Activated B cell treated with CpG ODN at 0.5 μM for 24 hours (primary cell): Measurements from ENCODE around the gene PRR15L. TPM values are rescaled to one million over a fixed set of nuclear protein-coding genes. Genes with fewer than 3 reads are reported as not detected.

Experiments
- ATAC-seq: fragments of 200-7000 bp; cut with Tn5 transposase; one replicate; pipeline ENCODE4 v1.10.0; 2021; ENCODE audit warnings: low read depth, mild to moderate bottlenecking, moderate library complexity
- CTCF ChIA-PET: fragments of 350-600 bp; sonication (Branson Sonifier 250); formaldehyde crosslinking; loops from one replicate; lab custom pipeline; 2021; ENCODE audit warnings: antibody characterized with exemption; lab: Charles Lee
- POLR2A ChIA-PET: fragments of 350-600 bp; sonication (Branson Sonifier 250); formaldehyde crosslinking; loops from one replicate; lab custom pipeline; 2021; ENCODE audit warnings: antibody characterized with exemption; lab: Charles Lee
- DNase-seq: peaks from one replicate; pipeline ENCODE4 v3.0.0; 2022
- H3K27ac Mint-ChIP-seq: one replicate; pipeline ENCODE4 v1.8.0; 2020; ENCODE audit warnings: mixed read lengths
- H3K27me3 Mint-ChIP-seq: one replicate; pipeline ENCODE4 v1.8.0; 2021; ENCODE audit warnings: mixed read lengths
- H3K36me3 Mint-ChIP-seq: one replicate; pipeline ENCODE4 v1.8.0; 2021; ENCODE audit warnings: low read depth, mixed read lengths
- H3K4me1 Mint-ChIP-seq: one replicate; pipeline ENCODE4 v1.8.0; 2021; ENCODE audit warnings: mixed read lengths
- H3K4me3 Mint-ChIP-seq: one replicate; pipeline ENCODE4 v1.8.0; 2020; ENCODE audit warnings: mild to moderate bottlenecking, mixed read lengths
- H3K9me3 Mint-ChIP-seq: one replicate; pipeline ENCODE4 v1.8.0; 2020; ENCODE audit warnings: mixed read lengths
- intact Hi-C: fragments of 100-400 bp; cut with micrococcal nuclease; formaldehyde crosslinking; loops from one replicate; pipeline ENCODE4 v1.15.1; 2024
- total RNA-seq: library from RNA; stranded (reverse); gene quantifications from 2 replicates; pipeline ENCODE4 v1.2.3, GENCODE V29; 2022
- TF ChIP-seq, protein P1 (sequence below): fragments of 200-600 bp; IDR thresholded peaks from one replicate; pipeline ENCODE4 v1.8.0; 2022; ENCODE audit warnings: antibody characterized with exemption, mild to moderate bottlenecking

PRR15L gene
- total RNA-seq, 1 donor from 2014 or later = not detected

DNA sequence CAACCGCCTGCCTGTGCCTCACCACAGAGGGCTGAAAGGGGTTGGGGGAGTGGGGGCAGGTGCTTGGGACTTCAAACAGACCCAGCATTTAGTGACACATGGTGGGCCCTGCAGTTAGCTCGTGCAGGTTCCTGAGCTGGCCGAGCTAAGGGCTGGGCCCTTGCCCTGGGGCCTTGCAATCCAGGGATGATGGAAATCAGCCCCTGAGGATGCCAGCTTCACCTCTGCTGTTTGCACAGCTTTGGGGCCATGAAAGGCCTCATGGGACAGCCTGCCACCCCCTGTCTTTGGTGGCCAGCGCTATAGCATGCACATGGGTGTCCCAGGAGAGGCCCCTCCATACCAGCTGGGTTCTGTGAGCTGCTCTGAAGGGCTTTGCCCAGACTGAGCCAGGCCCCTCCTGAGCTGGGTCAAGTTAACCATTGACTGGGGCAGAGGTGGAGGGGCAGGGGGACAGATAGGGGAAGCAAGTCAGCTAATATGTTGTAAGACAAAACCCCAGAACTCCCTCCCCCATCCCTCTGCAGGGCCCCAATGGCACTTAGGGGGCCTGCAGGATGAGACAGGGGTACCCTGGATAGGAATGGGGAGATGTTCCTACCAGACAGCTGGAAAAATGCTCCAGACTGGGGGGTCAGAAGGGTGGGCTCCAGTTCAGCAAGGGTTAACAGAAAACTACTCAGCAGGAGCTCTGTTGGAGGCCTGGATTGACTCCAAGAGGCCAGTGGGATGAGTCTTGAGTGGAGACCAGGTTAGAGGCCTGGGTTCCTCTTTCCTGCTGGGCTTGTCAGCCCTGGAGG, 692 bp downstream of the PRR15L start:
- Mint-ChIP-seq H3K27ac (no peak overlapping the region), H3K4me3 (no peak overlapping the region), H3K4me1 (no peaks in the 10 kb centered on the region), H3K27me3 (no peaks in the 10 kb centered on the region), H3K36me3 (no peaks in the 10 kb centered on the region), H3K9me3 (no peaks in the 10 kb centered on the region)
- intact Hi-C loops = no loop called here
- CTCF ChIA-PET = interaction anchor here (0.7 to 2.0 kb wide), 3 partner anchors 10 to 123 kb away, joined by 3 to 9 read pairs (median 4); no protein-coding TSS in a partner anchor
- no peak for ATAC-seq
- no peak for DNase-seq
- TF ChIP-seq, protein P1, sequence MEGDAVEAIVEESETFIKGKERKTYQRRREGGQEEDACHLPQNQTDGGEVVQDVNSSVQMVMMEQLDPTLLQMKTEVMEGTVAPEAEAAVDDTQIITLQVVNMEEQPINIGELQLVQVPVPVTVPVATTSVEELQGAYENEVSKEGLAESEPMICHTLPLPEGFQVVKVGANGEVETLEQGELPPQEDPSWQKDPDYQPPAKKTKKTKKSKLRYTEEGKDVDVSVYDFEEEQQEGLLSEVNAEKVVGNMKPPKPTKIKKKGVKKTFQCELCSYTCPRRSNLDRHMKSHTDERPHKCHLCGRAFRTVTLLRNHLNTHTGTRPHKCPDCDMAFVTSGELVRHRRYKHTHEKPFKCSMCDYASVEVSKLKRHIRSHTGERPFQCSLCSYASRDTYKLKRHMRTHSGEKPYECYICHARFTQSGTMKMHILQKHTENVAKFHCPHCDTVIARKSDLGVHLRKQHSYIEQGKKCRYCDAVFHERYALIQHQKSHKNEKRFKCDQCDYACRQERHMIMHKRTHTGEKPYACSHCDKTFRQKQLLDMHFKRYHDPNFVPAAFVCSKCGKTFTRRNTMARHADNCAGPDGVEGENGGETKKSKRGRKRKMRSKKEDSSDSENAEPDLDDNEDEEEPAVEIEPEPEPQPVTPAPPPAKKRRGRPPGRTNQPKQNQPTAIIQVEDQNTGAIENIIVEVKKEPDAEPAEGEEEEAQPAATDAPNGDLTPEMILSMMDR = no peak
- POLR2A ChIA-PET = no interaction called here

DNA sequence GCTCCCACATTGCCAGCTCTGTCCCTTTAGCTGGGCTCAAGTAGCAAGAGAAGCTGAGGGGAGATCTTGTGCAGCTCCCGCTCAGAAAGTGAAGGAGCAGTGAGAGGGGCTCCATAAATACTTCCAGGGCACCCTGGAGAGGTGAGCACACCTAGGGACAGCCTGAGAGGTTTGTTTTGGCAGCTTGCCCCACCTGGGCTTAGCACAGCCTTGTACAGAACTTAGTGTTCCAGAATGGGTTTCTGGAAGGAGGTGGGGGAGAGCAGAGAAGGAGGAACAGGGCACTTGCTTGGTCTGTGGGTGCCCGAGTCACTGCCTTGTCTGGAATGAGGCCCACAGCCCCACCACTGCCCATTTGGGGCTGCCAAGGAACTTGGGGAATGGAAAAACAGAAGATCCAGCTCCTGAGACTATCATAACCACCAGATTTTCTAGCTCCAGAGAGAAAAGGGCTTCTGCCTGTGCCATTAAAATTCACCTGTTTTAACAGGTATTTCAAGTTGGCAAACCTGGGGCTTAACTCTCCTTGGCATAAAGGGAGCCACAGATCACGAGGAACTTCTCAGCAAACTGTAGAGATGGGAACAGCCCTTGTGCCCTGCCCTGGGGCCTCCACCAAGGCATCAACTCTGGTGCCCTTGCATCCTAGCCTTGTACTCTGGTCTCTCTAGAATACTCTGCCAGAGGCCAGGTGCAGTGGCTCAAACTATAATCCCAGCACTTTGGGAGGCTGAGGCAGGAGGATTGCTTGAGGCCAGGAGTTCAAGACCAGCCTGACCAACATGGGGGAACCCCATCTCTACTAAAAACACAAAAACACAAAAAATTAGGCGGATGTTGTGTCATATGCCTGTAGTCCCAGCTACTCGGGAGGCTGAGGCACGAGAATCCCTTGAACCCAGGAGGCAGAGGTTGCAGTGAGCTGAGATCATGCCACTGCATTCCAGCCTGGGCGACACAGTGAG, 1.9 kb downstream of the PRR15L start:
- no peak for DNase-seq
- Mint-ChIP-seq H3K9me3 (no peaks in the 10 kb centered on the region), H3K27ac (no peak overlapping the region), H3K27me3 (no peaks in the 10 kb centered on the region), H3K4me3 (no peak overlapping the region), H3K4me1 (peaks cover 3% of the 10 kb centered on the region), H3K36me3 (no peaks in the 10 kb centered on the region)
- ChIA-PET CTCF (interaction anchor here (0.9 to 2.0 kb wide), 2 partner anchors 9 to 10 kb away, joined by 3 to 9 read pairs; no protein-coding TSS in a partner anchor), POLR2A (no interaction called here)
- intact Hi-C loops = no loop called here
- TF ChIP-seq, protein P1 = no peak
- ATAC-seq = no peak

DNA sequence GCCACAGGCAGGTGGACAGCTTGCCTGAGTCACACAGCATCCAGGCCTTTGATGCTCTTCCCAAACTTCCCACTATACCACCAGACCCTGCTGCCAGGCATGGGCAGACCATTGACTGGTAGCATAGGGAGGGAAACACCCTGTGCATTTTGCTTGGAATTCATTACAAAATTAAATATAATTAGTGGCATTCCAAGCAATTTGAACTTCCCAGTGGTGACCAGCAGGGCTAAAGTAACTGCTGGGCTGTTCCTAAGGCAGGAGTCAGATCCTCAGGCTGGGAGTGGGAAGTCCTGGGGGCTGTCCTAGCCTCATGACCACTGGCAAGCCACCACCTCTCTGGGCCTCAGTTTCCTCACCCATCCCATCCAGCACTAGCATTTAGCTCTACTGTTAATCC, 3.8 kb downstream of the PRR15L start:
- H3K27me3 Mint-ChIP-seq = no peaks in the 10 kb centered on the region
- DNase-seq = no peak
- no peak for ATAC-seq
- H3K36me3 Mint-ChIP-seq = peaks cover 4% of the 10 kb centered on the region
- TF ChIP-seq, protein P1 = no peak
- H3K27ac Mint-ChIP-seq = no peak overlapping the region
- ChIA-PET CTCF (interaction anchor here (0.8 kb wide), 1 partner anchor 11 kb away, joined by 3 read pairs; no protein-coding TSS in a partner anchor), POLR2A (no interaction called here)
- intact Hi-C loops = no loop called here
- peaks cover 16% of the 10 kb centered on the region for H3K4me1 Mint-ChIP-seq
- no peak overlapping the region for H3K4me3 Mint-ChIP-seq
- no peaks in the 10 kb centered on the region for H3K9me3 Mint-ChIP-seq

DNA sequence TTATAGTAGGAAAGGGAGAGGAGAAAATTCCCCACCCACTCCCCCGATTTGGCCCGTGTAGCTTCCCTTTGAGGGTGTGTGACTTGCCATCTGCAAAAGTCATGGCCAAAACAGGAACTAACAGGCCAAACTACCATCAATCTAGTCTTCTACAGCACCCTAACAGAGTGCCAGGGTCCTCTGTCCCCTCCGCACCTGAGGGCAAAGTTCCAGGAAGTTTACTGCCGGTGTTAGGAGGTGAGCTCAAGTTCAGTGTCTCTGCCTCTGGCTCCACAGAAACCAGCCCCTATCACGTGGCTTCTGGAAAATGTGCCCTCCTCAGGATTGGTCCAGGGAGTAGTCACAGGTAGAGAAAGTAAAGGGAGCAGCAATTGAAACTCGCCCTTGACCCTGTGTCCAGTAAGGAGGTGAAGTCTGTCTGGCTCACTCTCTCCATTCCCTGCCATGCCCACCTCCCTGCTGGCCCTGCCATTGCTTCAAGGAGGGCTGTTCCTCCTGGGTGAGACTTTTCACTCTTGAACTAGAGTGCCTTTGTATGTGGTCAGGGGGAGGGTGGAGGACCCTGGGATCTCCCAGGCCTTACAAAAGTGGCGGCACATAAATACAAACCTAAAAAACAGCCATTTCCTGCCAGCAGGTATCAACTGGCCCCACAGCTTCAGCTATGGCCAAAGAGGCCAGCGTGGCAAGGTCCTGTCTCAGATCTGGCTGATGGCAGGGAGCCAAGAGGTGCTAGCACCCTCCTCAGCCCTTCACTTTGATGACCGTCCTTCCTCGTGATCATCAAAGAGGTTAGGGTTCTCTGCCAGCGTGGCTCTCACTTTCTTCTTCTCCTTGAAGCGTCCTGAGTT, 5.3 kb downstream of the PRR15L start:
- H3K27ac Mint-ChIP-seq = no peak overlapping the region
- intact Hi-C loops = no loop called here
- H3K9me3 Mint-ChIP-seq = no peaks in the 10 kb centered on the region
- no peak for ATAC-seq
- no peak overlapping the region for H3K4me3 Mint-ChIP-seq
- peaks cover 20% of the 10 kb centered on the region for H3K4me1 Mint-ChIP-seq
- TF ChIP-seq, protein P1 = no peak
- ChIA-PET CTCF (interaction anchor here (0.6 to 4.9 kb wide), 4 partner anchors 11 to 65 kb away, joined by 3 to 29 read pairs (median 6); partner anchors contain the start of genes CDK5RAP3 and PNPO), POLR2A (interaction anchor here (1.0 to 1.3 kb wide), 2 partner anchors 57 to 121 kb away, joined by 3 to 4 read pairs; partner anchors contain the start of genes LRRC46, MRPL10 and SP2)
- peaks cover 8% of the 10 kb centered on the region for H3K36me3 Mint-ChIP-seq
- DNase-seq = no peak
- no peaks in the 10 kb centered on the region for H3K27me3 Mint-ChIP-seq
